OCI-LY7 (cell line): ENCODE results near the gene GPR135. TPM values are rescaled to one million over a fixed set of nuclear protein-coding genes. Genes with fewer than 3 reads are reported as not detected.

Experiments used
- BruUV-seq: library from RNA; stranded (reverse); fragments of 400-500 nt; replicated peaks from 2 replicates; lab custom pipeline; 2021; lab: Mats Ljungman, UMichigan
- CTCF ChIA-PET: fragments of 300-600 bp; sonication (Branson Sonifier 250); formaldehyde crosslinking; loops from one replicate; lab custom pipeline; 2022; ENCODE audit warnings: antibody characterized with exemption; ENCODE audit not compliant: unreplicated experiment; lab: Charles Lee
- POLR2A ChIA-PET: fragments of 300-600 bp; sonication (Branson Sonifier 250); formaldehyde crosslinking; loops from one replicate; lab custom pipeline; 2022; ENCODE audit warnings: antibody characterized with exemption; lab: Charles Lee
- DNase-seq: peaks from one replicate; pipeline ENCODE4 v3.0.0-alpha.2; 2015; ENCODE audit warnings: low spot score
- H2AFZ ChIP-seq: fragments of 200-600 bp; sonication (generic), shearing (Covaris generic); 2 replicates; pipeline ENCODE4 v1.6.1; 2014; ENCODE audit warnings: mild to moderate bottlenecking, antibody characterized with exemption, low read length, moderate library complexity
- H3K27ac ChIP-seq: fragments of 200-600 bp; sonication (generic); 2 replicates; pipeline ENCODE4 v1.5.1; 2014; ENCODE audit warnings: mixed run types, low read depth, mild to moderate bottlenecking, moderate library complexity, low read length, inconsistent platforms; ENCODE audit not compliant: poor library complexity, severe bottlenecking
- H3K36me3 ChIP-seq: fragments of 200-600 bp; sonication (generic); 2 replicates; pipeline ENCODE4 v1.6.1; 2014; ENCODE audit warnings: mild to moderate bottlenecking, antibody characterized with exemption, low read length, moderate library complexity, mixed read lengths; ENCODE audit not compliant: insufficient read depth
- H3K4me1 ChIP-seq: fragments of 200-600 bp; sonication (generic); 2 replicates; pipeline ENCODE4 v1.5.1; 2014; ENCODE audit warnings: mild to moderate bottlenecking, low read length; ENCODE audit not compliant: insufficient read depth, poor library complexity, severe bottlenecking
- H3K4me2 ChIP-seq: fragments of 200-600 bp; sonication (generic); 2 replicates; pipeline ENCODE4 v1.6.1; 2014; ENCODE audit warnings: mild to moderate bottlenecking, low read length
- H3K4me3 ChIP-seq: fragments of 200-600 bp; sonication (generic); 2 replicates; pipeline ENCODE4 v1.5.1; 2014; ENCODE audit warnings: mild to moderate bottlenecking, low read depth, low read length; ENCODE audit not compliant: poor library complexity, severe bottlenecking
- H3K79me2 ChIP-seq: fragments of 200-600 bp; sonication (generic); 2 replicates; pipeline ENCODE4 v1.6.1; 2016; ENCODE audit warnings: low read depth, mild to moderate bottlenecking, low read length, moderate library complexity, mixed read lengths; ENCODE audit not compliant: insufficient read depth
- H3K9me2 ChIP-seq: fragments of 200-600 bp; sonication (generic); 2 replicates; pipeline ENCODE4 v1.6.1; 2016; ENCODE audit warnings: mild to moderate bottlenecking, low read length, mixed read lengths; ENCODE audit not compliant: insufficient read depth
- H3K9me3 ChIP-seq: fragments of 200-600 bp; sonication (generic); 2 replicates; pipeline ENCODE4 v1.6.1; 2014; ENCODE audit warnings: mild to moderate bottlenecking, mixed run types, low read length, mixed read lengths
- H4K20me1 ChIP-seq: fragments of 200-600 bp; sonication (generic); 2 replicates; pipeline ENCODE4 v1.6.1; 2014; ENCODE audit warnings: mild to moderate bottlenecking, antibody characterized with exemption, low read length, moderate library complexity, mixed read lengths; ENCODE audit not compliant: insufficient read depth
- CTCF ChIP-seq: fragments of 200-600 bp; sonication (generic); conservative IDR thresholded peaks from 2 replicates; pipeline ENCODE4 v1.5.1; 2014; ENCODE audit warnings: mild to moderate bottlenecking, antibody characterized with exemption, low read length, moderate library complexity, mixed read lengths
- EZH2phosphoT487 ChIP-seq: fragments of 200-600 bp; sonication (generic); IDR thresholded peaks from 2 replicates; pipeline ENCODE4 v1.6.1; 2018; ENCODE audit warnings: low read depth, borderline replicate concordance, mild to moderate bottlenecking, mixed run types, antibody characterized with exemption, low read length, moderate library complexity, mixed read lengths
- intact Hi-C: fragments of 100-400 bp; cut with micrococcal nuclease; formaldehyde crosslinking; loops from one replicate; pipeline ENCODE4 v1.10.0; 2022; ENCODE audit not compliant: unreplicated experiment
- total RNA-seq, 2 experiments: library from RNA; depleted of rRNA in 1 of 2; stranded (reverse); fragments of >200 nt in 1 of 2; shearing (Covaris generic) in 1 of 2; gene quantifications; 2 replicates each; pipeline ENCODE4 v1.2.3, GENCODE V29; 2014 to 2022

Gene GPR135
- total RNA-seq, 2 experiments from 2014 or later = 6.5 to 10.9 TPM

GRCh38 chr14:59458486-59458885 lies 6.7 kb downstream of the GPR135 start:
- H3K4me3 ChIP-seq = no peak overlapping the region
- ChIA-PET CTCF (no interaction called here), POLR2A (interaction anchor here (1.0 to 1.2 kb wide), 3 partner anchors 12 to 313 kb away, joined by 3 to 4 read pairs (median 3); no protein-coding TSS in a partner anchor)

GRCh38 chr14:59455411-59455810 lies 9.8 kb downstream of the GPR135 start:
- no peak for DNase-seq
- no peak overlapping the region for H3K4me3 ChIP-seq
- no peaks in the 10 kb centered on the region for H3K9me2 ChIP-seq
- TF ChIP-seq EZH2phosphoT487 = no peak
- no peak for TF ChIP-seq CTCF
- H3K4me2 ChIP-seq = no peak overlapping the region
- no peaks in the 10 kb centered on the region for H4K20me1 ChIP-seq
- no peaks in the 10 kb centered on the region; the same call in 1 of the 2 replicates for H3K9me3 ChIP-seq
- no peak overlapping the region for H2AFZ ChIP-seq
- intact Hi-C loops = no loop called here
- H3K27ac ChIP-seq = no peak overlapping the region
- BruUV-seq = no TSS peak
- peaks cover 49% of the 10 kb centered on the region for H3K36me3 ChIP-seq
- ChIA-PET CTCF (no interaction called here), POLR2A (interaction anchor here (0.6 to 1.7 kb wide), 4 partner anchors 16 to 29 kb away, joined by 3 to 5 read pairs (median 3); partner anchors contain the start of genes JKAMP and L3HYPDH)
- no peaks in the 10 kb centered on the region for H3K4me1 ChIP-seq
- no peaks in the 10 kb centered on the region for H3K79me2 ChIP-seq

More at GRCh38 chr14:59458486-59458885, 6.7 kb downstream of the GPR135 start:
- H3K9me3 ChIP-seq = no peaks in the 10 kb centered on the region; the same call in 1 of the 2 replicates
- H2AFZ ChIP-seq = no peak overlapping the region
- peaks cover 62% of the 10 kb centered on the region for H3K36me3 ChIP-seq
- no TSS peak for BruUV-seq
- intact Hi-C loops = no loop called here
- no peaks in the 10 kb centered on the region for H3K9me2 ChIP-seq
- H3K79me2 ChIP-seq = no peaks in the 10 kb centered on the region
- no peak for DNase-seq
- no peaks in the 10 kb centered on the region for H4K20me1 ChIP-seq
- no peaks in the 10 kb centered on the region for H3K4me1 ChIP-seq
- no peak overlapping the region for H3K27ac ChIP-seq
- no peak for TF ChIP-seq EZH2phosphoT487
- no peak for TF ChIP-seq CTCF
- H3K4me2 ChIP-seq = no peak overlapping the region

- Histone ChIP-seq H3K9me2 (no peaks in the 10 kb centered on the region), H4K20me1 (no peaks in the 10 kb centered on the region), H2AFZ (no peak overlapping the region), H3K4me2 (no peak overlapping the region), H3K4me3 (no peak overlapping the region), H3K79me2 (no peaks in the 10 kb centered on the region), H3K9me3 (no peaks in the 10 kb centered on the region; the same call in 1 of the 2 replicates), H3K36me3 (peaks cover 39% of the 10 kb centered on the region), H3K27ac (no peak overlapping the region), H3K4me1 (no peaks in the 10 kb centered on the region)
- no TSS peak for BruUV-seq
- CTCF ChIA-PET = no interaction called here
- TF ChIP-seq CTCF = no peak
- TF ChIP-seq EZH2phosphoT487 = no peak
- DNase-seq = no peak
- POLR2A ChIA-PET = interaction anchor here (0.6 kb wide), 1 partner anchor 1120 kb away, joined by 3 read pairs; no protein-coding TSS in a partner anchor
- intact Hi-C loops = no loop called here
Measured at GRCh38 chr14:59454139-59454538, 11.0 kb downstream of the GPR135 start.
